HG03139 (cell line): Measurements from ENCODE around the gene APOBEC3A.
A peak's percentile ranks its signal among the peaks of the same experiment; 100 is the strongest.
"Not testable (repeated sequence)": the region's sequence is repeated elsewhere in the genome, so short reads cannot be mapped to it uniquely, and the experiment has no call there.

Source experiments
- ATAC-seq: cut with Tn5 transposase; IDR thresholded peaks from one replicate; pipeline ENCODE4 v1.9.1; 2021; ENCODE audit not compliant: unreplicated experiment

The APOBEC3A gene

DNA sequence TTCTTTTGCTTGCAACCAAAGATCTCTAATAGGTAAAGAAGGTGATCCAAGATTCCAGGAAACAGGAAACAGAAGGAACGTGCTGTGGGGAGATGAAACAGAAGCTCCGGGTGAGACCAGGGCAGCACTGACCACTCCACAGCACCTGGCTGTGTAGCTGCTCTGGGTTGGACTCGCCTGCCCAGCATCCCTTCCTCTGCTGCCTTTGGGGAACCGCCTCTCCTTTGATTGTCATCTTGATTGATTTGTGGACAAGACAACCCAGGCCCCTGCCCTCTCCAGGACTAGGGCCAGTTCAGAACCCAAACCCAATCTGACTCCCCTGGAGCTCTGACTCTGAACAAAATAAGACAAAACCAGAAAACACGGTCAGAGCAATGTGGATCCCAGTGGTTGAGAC is 14.7 kb upstream of the APOBEC3A start:
- ATAC-seq, result no peak

DNA sequence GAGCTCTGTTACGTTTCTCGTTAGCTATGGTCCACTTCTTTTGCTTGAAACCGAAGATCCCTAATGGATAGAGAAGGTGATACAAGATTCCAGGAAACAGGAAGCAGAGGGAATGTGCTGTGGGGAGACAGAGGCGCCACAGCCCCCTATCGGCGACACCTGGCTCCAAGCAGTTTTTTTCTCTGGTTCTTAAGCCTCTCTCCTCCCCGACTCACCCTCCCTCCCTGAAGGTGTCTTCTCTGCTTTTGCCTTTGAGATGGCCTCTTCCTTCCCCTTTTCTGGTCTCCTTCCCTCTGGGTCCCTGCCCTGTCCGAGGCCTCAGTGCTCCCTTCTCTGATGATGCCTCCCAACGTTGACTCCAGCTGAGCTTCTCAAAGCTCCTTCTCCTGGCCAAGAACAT is 14.2 kb upstream of the APOBEC3A start:
- ATAC-seq, result no peak

DNA sequence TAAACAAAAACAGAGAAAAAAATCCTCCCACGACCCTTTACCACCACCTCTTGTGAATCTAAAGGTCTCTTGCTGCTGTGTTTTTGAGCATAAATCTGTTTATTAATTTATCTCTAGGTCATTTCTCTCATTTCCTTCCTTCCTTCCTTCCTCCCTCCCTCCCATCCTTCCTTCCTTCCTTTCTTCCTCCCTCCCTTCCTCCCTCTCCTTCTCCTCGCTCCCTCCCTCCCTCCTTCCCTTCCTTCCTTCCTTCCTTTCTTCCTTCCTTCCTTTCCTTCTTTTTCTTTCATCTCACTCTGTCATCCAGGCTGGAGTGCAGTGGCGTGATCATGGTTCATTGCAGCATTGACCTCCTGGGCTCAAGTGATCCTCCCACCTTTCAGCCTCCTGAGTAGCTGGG is 13.5 kb upstream of the APOBEC3A start:
- ATAC-seq, result no peak

DNA sequence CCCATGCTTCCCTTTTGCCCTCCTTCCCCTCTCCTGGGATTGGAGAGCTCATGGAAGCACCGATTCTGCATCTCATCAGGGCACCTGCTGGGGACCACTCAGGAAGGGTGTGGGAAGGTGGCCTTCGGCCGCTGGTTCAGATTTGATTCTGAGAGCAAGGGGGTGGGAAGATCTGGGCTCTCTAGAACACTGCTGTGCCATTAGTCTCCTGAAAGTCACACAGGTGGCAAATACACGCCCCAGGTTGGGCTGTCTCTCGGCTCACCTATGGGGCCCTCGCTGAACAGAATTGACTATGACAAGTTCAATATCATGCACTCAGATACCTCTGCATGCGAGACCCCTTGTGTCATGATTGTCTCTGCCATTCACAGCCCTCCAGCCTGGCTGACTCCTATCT is 12.8 kb upstream of the APOBEC3A start:
- ATAC-seq, result no peak

DNA sequence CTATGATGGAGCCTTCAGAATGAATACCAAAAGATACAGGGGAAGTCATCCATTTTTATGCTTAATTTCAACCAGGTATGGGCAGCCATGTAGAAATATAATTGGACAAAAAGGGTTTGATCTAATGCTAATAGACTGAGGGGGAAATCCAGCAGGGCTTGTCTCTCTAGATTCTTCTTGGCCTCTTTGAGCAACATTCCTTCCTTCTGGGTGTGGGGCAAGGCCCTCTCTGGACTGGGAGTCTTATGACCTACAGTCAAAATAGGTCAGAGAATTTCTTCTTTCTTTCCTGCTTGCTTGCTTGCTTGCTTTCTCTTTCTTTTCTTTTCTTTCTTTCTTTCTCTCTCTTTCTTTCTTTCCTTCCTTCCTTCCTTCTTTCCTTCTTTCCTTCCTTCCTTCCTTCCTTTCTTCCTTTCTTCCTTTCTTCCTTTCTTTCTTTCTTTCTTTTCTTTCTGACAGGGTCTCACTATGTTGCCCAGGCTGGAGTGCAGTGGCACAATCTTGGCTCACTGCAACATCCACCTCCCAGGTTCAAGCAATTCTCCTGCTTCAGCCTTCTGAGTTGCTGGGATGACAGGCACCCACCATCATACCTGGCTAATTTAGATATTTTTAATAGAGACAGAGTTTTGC is 11.6 kb upstream of the APOBEC3A start:
- not testable (repeated sequence) for ATAC-seq

DNA sequence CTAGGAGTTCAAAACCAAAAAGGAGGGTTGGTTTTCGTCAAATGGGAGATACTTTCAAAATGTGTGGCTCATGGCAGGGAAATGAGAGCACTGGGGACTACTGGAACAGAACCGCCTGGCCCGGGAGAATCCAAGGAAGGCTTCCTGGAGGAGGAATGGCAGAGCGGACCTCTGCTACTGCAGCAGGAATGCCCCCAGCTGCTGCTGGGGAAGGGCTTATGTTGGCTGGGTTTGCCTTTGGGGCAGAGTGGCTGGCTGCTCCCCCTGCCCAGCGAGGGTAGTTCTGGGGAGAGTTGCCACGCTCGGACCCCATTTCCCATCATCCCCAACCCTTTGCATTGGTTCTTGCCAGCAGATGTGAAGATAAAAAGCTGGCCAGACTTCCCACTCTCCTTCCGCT is 10.6 kb upstream of the APOBEC3A start:
- no peak for ATAC-seq

DNA sequence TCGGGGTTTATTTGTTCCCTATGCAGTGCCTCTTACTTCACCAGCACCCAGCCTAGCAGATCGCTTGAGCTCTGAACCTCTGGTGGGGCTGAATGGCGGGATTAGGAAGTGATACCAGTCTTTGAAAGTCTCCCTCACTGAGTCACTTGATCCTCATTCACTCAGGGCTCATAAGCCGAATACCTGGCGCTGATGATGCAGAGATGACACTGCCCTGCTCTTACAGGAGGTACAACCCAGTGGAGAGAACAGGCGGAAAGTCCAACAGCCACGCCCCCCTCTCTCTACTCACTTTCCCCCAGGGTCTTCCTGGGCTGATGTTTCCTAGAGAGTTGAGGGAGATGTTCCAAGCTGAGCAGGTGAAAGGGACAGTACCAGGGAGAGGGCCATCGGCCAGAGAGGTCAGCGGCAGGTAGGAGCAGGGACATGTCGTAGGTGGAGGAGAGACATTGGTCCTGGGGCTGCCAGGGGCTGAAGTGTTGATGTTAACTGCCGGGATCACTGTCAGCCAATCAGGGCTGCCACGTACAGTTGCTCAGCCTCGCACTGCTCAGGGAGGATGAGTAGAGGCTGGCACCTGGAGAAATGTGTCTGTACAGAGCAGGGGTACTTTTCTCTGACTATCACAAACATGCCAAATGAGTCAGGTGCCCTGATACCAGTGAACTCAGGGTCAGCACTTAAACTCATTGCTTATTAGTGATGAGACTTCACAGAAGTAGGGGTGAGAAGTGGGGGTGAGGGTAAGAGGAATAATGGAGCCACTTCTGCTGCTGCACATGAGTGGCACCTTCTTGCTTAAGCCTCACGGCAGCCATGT is 9.9 kb upstream of the APOBEC3A start:
- no peak for ATAC-seq

DNA sequence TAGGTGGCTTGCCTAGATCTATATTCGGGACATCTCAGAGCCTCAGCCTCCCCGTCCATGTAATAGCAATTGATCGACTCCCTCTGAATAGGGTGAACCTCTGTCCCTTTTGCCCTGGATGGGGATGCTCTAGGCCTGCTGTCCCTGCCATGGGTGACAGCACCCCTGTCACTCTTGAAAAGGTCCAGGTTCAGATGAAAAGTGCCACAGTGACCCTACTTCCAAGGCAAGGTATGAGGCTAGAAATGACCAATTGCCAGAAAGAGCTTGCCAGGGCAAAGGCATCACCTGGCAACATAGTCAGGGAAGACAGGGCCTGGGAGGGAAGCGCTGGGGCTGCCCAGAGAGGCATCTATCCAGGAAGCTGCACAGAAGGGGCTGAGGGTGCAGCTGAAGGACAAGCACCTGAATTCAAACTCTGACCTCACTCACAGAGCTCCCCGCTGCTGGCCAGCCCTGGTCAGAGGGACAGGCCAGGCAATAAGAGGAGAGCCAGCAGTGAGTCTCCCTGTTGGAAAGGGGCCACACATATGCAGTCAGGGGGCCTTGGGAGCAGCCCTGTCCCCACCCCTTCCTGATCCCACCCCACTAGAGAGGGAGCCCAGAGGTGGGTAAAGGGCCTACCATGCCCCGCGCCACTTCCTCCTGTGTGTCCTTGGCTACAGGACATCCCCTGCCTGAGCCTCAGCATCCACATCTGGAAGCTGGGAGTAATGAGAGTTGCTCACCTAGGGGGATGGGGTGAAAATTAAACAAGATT is 9.0 kb upstream of the APOBEC3A start:
- ATAC-seq, result no peak

DNA sequence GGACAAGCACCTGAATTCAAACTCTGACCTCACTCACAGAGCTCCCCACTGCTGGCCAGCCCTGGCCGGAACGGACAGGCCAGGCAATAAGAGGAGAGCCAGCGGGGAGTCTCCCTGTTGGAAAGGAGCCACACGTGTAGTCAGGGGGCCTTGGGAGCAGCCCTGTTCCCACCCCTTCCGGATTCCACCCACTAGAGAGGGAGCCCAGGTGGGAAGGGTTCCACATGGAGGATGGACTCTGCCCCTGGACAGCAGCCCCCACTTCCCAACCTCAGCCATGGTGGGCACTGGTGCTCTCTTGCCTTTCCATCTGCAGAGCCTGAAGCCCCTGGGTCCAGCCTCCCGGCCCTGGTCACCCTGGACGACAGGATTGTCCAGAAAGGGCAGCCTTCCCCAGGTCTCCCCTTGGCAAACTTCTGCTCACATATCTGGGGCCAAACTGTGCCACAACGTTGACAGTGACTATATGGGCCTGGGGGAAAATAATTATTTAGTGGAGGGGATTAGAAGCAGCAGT is 7.5 kb upstream of the APOBEC3A start:
- no peak for ATAC-seq

DNA sequence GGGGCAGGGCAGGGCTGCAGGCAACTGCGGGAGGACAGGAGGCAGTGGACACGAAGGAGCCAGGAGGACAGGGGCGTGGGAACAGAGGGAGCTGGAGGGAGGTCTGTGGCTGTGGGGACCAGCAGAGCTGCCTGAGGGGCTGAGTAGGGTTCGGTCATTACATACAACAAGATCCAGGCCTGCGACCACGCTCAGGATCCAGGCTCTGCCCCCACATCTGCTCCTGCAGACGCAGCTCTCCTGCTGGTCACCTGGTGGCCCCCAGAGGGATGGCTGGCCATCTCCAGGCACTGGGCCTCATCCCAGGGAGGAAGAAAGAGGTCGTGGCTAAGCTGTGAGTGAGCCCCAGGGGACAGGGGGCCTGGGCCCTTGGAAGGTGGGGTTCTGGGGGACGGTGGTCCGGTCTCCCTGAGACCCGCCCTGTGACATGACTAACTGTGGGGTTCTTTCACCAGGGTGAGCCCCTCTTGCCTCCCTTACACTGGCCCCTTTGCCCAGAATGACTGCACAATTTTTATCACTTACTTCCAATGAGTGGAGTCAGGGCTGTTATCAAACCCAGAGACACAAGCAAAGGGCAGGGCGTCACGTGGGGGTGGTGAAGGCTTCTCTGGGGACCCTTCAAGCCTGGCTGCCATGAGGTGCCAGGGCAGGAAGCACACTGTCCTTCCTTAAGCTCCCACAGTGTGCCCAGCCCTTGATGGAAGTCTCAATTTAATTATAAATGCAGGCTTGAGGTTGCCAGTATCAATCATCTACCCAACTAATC is 6.7 kb upstream of the APOBEC3A start:
- no peak for ATAC-seq

DNA sequence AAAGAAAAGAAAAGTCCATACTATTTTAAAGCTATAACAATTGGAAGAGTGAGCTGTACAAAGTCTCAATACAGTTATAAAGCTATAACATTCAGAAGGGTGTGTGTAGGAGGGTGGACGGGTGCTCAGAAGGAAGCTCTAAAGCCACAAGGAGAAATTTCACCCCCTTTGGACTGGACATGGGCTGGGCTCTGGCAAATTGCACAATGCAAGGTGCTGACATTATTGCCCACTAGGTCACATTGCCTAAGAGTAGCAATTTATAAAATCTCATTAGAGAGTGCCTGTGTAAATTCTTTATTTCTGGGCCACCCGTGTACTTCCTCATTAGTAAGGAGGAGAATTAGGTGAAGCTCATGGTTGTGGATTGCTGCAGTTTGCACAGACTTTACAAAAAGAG is 5.7 kb upstream of the APOBEC3A start:
- no peak for ATAC-seq

DNA sequence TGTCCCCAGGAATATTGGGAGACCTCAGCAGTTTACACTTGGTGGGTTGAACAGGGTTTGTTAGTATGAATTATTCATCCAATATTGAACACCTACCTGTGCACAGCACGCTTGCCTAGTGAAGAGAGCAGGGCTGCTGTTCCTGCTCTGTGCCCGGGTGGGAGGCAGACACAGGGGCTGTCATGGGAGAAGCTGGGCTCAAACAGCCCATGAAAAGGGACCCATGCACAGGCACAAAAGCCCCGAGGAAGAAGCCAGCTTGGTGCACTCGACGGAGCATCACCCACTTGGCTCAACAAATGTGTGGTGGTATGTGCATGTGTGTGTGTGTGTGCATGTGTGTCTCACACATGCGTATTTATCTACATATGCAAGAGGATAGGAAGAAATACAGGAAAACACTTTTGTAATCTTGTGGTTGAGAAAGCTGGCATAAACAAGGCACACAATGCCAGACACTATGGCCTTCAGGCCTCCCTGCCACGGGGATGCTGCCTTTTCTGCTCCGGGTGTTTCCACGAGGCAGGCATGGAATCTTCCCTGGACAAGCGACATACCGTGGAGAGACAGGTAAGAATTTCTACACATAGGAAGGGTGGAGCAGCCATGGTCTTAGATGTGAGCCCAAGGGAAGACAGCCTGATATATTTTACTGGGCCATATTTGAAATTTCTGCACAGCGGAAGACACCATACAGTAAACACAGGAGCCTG is 5.0 kb upstream of the APOBEC3A start:
- ATAC-seq, result no peak

DNA sequence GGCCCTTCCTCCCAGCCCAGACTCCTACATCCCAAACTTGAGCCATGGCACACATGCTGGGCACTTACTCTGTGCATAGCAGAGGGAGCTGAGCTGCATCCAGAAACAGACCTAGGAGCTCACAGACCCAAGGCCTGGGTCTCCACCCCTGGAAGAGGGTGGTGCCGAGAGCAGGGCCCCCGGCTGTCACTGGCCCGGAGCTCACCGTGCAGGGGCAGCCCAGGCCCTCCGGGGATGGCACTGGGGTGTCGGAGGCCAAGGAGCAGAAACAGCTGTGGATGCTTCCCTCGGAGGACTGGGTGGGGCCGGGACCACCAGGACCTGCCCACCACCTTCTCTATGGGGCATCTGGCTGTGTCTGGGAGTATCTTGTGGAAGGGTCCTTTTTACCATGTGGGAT is 4.3 kb upstream of the APOBEC3A start:
- no peak for ATAC-seq

DNA sequence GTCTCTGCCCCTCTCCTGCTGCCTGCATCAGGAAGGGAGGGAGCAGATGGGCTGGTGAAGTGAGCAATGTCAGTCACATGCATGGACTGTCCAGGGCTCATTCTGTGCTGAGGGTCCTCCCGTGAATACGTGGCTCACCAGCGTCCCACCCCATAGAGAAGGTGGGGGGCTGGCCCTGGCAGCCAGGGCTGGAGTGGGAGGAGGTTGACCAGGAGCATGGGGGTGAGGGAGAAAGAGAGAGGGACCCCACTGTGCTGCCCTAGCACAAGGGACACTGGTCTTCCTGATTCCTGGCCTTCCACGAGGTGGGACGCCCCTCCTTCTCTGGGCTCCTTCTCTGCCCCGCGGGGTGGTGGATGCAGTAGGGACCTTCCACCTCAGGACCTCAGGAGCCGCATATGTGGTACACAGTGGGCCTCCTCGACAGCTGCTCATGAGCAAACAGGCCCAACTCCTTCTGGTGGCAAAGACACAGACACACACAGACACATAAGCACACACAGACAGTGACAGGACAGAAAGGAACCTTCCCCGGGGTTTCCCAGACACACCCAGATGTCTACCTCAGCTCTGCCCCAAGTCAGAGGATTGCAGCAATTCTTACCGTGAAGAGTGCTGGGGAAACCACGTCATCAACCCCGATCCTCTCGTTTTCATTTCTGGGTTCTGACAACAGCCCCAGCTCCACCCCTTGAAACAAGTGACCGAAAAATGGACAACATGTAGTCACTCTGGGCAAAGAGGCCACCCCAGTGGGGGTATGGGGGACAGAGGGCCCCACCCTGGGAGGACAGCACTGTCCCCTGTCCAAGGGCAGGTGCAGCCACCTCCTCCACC is 3.6 kb upstream of the APOBEC3A start:
- ATAC-seq, result peak; percentile 70

DNA sequence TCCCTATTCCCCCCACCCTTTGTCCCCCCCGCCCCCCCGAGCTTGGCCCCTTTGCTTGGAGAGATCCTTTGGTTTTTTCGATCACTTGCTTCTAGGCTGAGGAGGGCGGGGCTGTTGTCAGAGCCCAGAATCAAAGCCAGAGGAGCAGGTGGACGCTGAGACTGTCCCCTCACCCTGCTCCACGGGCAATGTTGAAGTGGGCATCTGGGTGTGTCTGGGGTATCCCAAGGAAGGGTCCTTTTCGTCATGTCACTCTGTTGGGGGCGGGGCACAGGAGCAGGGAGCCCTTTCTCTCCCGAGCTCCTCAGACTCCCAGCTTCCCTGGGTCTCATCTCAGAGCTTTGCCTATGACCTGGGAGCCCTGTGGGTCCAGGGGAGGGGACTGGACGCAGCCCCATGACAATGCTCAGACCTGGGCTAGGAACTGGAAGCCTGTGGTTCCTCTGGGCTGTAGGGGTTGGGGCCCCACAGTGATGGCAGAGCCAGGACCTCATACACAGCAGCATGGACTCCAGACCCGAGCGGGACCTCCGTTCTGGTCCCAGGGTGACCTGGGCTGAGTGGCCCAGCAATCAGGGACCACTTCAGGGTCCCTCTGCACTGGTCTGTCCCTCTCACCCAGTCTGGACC is 2.9 kb upstream of the APOBEC3A start:
- ATAC-seq, result no peak

DNA sequence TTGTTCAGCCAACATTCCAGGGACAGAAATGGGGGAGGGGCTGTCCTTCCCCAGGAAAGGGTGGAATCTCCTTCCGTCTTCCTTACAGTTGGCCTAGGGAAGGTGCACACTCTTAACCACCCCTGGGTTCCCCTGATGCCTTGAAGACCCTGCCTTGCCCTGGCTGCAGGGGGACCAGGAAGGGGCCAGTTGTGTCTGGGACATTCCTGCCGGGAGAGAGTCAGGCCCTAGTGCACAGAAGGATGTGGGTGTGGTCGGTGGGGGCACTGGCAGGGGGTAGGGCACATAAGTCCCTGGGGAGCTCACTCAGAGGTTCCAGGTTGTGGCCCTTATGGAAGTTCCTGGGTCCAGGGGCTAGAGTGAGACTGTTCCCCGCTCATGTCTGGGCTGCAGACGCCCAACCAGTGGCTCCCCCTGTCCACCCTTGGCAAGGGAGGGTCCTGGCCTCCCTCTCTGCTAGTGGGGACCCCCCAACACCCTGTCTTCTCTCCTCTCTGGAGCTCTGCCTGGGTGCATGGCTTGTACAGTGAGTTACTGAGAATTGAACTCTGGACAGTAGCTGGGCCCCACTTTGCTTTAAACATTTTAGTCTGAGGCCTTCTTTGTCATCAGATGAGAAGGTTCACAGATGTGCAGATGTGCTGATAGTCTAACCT is 2.0 kb upstream of the APOBEC3A start:
- ATAC-seq, result no peak

DNA sequence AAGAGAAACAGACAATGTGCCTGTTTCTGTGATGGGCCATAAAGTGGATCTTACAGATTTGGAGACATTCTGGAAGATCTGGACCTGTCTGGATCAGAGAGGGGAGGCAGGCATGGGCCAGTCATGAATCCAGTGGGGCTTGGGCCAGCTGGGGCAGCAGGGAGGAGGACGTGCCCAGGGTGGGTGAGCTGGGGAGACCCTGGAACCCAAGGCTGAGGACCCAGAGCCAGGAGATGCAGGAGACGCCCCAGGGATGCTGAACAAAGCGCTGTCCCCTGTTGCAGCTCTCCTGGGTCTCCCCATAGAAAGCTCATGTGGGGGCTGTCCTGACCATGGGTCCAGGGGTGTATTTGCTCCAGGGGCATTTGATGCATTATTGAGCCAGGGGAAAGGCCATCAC is 1.5 kb upstream of the APOBEC3A start:
- ATAC-seq, result no peak

DNA sequence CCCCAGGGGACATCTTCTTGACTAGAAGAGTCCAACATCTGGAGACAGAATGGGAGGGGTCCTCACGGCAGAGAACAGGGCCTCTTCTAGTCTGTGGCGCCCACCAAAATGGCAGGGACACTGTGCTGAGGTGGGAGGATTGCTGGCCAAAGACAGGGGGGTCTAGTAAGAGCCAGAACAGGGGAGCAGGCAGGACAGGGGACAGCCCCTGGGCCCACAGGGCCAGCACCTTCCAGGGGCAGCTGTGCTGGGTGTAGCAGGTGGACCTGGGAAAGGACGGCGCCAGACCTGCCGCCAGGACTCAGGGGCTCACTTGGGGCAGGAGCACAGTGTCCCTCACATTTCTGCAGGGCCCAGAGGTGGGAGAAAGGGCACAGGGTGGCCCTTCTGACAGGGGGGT is 858 bp upstream of the APOBEC3A start:
- ATAC-seq, result no peak
